Measurements from ENCODE around the gene FRRS1L.
A peak's percentile ranks its signal among the peaks of the same experiment; 100 is the strongest.

FRRS1L gene

GRCh38 chr9:109117856-109118807, 48.9 kb downstream of the FRRS1L start:
- no peak for DNase-seq (ENCODE audit: low read depth)
- no peak for TF ChIP-seq CTCF (IDR thresholded peaks at IDR 0.05; ENCODE audit: low read depth, low read length, missing control alignments)
- peak overlapping the region; percentile 93 for H3K4me3 ChIP-seq (ENCODE audit: low read depth, low read length)

DNA sequence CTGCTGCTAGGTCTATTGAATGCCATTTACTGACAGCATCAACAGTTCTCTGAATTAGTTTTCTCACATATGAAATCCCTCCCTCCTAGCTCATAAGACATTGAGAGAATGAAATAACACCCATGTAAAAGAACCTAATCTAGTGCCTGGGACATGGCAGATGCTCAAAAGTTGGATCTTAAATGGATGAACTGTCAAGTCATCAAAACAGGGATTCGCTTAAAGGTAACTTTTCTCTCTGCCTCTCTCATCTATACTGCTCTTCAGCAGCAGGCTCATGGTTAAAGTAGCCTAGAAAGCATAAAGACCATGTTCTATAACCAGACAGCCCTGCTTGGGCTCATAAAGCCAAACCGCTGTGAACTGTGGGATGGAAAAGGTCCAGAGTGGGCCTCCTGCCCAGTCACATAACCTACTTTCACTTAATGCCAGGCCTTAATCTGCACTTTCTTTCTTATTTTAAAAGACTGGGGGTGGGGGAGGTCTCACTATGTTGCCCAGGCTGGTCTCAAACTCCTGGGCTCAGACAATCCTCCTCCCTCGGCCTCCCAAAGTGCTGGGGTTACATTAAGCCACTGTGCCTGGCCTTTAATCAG, 51.0 kb downstream of the FRRS1L start:
- no peak for DNase-seq (ENCODE audit: low read depth)
- no peak overlapping the region for H3K4me3 ChIP-seq (ENCODE audit: low read depth, low read length)
- TF ChIP-seq CTCF (IDR thresholded peaks at IDR 0.05; ENCODE audit: low read depth, low read length, missing control alignments), result no peak

DNA sequence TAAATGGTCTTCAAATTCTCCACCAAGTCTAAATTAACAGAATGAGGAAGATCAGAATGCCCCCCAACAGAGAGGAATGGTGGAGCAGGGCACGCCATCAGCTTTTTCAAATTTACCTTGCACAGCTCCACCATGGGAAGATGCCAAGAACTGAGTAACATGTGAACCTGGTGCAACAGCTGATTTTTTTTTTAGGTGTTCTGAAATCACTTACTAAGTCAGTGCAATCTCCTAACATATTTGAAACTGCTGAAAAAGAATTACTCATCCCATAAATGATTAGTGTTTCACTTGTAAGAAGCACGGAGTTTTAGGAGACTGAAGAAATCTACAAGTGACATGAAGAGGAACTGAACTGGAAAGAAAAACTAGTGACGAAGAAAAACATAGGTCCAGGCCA, 52.4 kb downstream of the FRRS1L start:
- no peak for TF ChIP-seq CTCF (IDR thresholded peaks at IDR 0.05; ENCODE audit: low read depth, low read length, missing control alignments)
- no peak overlapping the region for H3K4me3 ChIP-seq (ENCODE audit: low read depth, low read length)
- DNase-seq (ENCODE audit: low read depth), result no peak

- TF ChIP-seq CTCF (IDR thresholded peaks at IDR 0.05; ENCODE audit: low read depth, low read length, missing control alignments), result no peak
- H3K4me3 ChIP-seq (ENCODE audit: low read depth, low read length), result no peak overlapping the region
- no peak for DNase-seq (ENCODE audit: low read depth)
Measured at GRCh38 chr9:109113892-109114609, 53.0 kb downstream of the FRRS1L start.

- H3K4me3 ChIP-seq (ENCODE audit: low read depth, low read length), result no peak overlapping the region
- TF ChIP-seq CTCF (IDR thresholded peaks at IDR 0.05; ENCODE audit: low read depth, low read length, missing control alignments), result no peak
- DNase-seq (ENCODE audit: low read depth), result no peak
Measured at GRCh38 chr9:109113254-109113653, 53.8 kb downstream of the FRRS1L start.

DNA sequence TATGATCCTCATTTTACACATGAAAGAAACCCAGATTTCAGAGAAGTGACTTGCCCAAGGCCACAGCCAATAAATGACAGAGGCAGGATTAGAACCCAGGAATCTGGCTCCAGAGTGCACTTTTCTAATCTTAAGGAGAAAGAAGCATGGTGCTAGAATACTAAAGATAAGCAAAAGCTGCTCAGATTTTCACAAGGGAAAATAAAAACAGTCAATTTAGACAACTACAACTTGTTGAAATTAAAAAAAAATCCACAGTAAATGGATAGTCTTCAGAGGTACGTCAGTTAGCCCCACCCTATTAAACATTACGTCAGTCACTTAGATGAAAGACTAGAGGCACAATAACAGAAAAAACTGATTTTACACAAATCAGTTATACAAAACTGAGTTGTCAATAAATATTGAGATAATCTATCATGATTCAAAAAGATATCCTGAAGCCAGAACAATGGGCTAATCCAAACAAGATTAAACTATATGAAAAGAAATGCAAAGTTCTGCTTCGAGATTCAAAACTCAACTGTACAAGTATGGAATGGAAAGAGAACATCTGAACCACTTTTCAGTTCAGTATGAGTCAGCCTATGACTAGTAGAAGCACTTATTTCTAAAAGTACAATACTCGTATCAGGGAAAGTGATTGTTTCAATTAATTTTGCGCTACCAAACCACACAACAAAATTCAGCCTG, 56.6 kb downstream of the FRRS1L start:
- DNase-seq (ENCODE audit: low read depth), result no peak
- TF ChIP-seq CTCF (IDR thresholded peaks at IDR 0.05; ENCODE audit: low read depth, low read length, missing control alignments), result no peak
- no peak overlapping the region for H3K4me3 ChIP-seq (ENCODE audit: low read depth, low read length)
